Right hindlimb (tissue), 1 donor: Measurements from ENCODE around the gene ITGB7.

Source experiments
- DNase-seq: peaks from one replicate; pipeline ENCODE4 v3.0.0-alpha.2; 2018

The ITGB7 gene, protein sequence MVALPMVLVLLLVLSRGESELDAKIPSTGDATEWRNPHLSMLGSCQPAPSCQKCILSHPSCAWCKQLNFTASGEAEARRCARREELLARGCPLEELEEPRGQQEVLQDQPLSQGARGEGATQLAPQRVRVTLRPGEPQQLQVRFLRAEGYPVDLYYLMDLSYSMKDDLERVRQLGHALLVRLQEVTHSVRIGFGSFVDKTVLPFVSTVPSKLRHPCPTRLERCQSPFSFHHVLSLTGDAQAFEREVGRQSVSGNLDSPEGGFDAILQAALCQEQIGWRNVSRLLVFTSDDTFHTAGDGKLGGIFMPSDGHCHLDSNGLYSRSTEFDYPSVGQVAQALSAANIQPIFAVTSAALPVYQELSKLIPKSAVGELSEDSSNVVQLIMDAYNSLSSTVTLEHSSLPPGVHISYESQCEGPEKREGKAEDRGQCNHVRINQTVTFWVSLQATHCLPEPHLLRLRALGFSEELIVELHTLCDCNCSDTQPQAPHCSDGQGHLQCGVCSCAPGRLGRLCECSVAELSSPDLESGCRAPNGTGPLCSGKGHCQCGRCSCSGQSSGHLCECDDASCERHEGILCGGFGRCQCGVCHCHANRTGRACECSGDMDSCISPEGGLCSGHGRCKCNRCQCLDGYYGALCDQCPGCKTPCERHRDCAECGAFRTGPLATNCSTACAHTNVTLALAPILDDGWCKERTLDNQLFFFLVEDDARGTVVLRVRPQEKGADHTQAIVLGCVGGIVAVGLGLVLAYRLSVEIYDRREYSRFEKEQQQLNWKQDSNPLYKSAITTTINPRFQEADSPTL

DNA sequence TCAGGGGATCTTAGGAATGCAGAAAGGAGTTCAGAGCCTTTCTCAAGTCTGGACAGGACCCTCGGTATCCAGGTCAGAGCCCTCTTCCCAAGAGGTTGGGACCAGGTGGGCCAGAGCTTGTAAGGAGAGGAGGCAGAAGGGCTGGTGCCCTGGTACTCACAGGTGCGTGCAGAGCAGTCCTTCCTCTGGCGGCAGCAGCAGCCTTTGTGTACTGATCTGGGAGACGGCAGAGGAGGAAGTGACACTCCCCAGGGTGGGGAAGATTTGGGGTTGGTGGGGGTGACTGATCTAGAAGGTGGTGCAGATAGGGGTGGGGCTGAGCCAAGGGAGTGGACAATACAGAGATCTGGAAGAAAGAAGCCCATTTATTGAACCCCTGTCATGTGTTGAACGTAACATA lies at the start of gene ITGB7:
TSS of gene ITGB7 (minus strand) at position 210 of the 400 bp plus-strand sequence. CDS start 6,808 bp downstream, outside the sequence.
- no peak for DNase-seq

GRCh38 chr12:53255996-53256395 lies 48.9 kb upstream of the ITGB7 start:
- DNase-seq = no peak

- DNase-seq = no peak
Observed at GRCh38 chr12:53254816-53255545, 47.9 kb upstream of the ITGB7 start.

GRCh38 chr12:53253298-53253697 lies 46.2 kb upstream of the ITGB7 start:
- DNase-seq = no peak

DNA sequence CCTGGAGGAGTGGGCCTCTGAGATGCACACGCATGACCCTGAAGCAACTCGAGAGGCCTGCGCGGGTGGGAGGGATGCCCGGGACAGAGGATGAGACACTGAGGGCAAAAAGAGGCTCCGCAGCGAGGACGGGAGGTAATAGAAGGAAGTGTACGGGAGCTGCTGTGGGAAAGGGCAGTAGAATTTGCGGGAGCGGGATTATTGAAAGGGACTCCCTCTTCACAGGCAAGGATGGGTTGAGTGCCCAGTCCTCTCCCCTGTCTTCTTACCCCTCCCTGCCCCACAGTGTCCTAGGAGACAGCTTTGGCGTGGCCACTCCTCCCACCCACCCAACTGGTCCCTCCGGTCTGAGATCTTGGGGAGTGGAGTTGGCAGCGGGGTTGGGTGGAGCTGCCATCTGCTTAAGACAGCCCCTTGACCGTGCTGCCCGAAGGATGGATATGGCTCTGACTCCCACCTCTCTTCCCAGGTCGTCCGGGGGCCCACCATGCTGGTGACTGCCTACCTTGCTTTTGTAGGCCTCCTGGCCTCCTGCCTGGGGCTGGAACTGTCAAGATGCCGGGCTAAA lies 45.4 kb upstream of the ITGB7 start:
- DNase-seq = peak; percentile 22

DNA sequence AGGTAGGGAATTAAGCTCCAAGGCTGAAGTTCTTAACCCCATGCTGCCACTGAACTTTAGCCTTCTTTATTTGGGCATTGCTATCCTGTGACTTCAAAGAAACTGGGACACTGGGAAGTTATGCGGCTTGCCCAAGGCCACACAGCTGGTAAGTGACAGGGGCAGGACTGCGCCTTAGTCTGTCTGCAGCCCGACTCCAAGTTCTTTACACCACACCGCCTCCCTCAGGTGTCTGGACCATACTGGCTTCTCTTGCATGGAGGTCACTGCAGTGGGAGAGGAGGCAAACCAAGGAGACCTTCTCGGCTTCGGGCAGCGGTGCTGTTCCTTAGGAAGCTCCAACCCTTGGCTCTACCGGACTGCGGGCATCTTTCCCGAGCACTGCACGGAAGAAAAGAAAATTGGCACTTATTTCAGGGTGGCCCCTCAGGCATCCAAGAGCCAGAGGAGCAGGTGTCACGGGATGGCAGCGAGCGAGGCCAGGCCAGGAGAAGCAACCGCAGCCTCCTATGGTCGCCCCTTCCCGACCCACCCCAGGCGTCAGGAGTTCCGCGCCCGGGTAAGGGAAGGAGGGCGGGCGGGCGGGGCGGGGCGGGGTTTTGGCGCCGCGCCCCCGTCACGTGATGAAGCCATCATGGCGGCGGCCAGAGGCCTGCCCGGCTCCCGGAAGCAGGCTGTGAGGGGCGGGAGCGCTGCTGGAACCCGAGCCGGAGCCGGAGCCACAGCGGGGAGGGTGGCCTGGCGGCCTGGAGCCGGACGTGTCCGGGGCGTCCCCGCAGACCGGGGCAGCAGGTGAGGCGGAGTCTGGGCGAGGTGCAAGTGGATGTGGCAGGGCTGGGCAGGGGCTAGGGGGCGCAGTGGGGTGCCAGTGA lies 44.7 kb upstream of the ITGB7 start:
- DNase-seq = peak; percentile 94

DNA sequence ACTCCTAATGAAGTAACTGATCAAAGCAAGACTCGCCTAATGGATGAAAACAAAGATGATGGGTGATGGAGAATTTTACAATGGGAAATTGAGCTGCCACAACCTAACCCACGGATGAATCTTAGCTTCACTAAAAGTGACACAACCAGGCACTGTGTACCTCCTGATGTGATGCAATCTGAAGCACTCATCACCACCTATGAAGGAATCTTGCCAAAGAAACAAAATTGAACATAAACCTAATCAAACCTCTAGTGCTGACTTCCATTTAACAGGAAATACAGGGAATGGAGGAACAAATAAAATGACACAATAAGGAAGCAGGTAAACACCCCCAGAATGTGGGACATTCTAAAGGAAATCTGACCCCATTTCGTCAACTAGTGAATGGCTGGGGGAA lies 38.2 kb upstream of the ITGB7 start:
- no peak for DNase-seq

- no peak for DNase-seq
Observed at GRCh38 chr12:53244337-53244736, 37.3 kb upstream of the ITGB7 start.

DNA sequence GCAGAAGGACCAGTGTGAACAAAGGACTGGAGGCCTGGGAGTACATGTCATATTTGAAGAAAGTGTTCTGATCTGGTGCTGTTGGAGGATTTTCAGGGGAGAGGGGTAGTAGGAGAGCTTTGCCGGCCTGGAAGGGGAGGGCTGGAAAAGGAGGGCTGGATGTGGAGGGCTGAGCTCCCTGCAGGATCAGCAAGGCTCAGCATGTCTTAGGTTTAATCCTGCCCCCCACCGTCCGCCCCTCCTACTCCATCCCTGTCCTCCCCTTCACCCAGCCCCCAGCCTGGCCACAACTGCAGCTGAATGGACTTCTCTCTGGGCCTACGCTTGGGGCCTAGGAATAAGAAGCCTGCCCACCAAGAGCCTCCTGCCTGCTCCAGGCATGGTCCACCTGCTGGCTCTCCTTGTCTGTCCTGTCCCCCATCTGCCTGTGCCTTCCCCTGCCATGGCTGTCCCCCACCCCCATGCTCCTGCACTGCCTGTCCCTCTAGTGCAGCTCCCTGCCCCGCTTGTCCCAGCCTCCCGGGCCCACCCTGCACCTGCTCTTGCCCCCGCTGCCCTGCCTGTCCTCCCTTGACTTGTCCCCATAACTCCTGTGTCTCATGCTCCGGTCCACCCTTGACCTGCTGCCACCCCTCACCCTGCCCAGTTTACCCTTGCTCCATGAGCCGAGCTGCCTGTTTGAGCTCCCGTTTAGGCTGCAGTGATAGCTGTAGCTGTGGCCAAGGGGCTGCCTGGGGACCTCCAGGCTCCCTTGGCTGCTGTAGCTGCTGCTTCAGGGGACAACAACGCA lies 34.8 kb upstream of the ITGB7 start:
- no peak for DNase-seq

DNA sequence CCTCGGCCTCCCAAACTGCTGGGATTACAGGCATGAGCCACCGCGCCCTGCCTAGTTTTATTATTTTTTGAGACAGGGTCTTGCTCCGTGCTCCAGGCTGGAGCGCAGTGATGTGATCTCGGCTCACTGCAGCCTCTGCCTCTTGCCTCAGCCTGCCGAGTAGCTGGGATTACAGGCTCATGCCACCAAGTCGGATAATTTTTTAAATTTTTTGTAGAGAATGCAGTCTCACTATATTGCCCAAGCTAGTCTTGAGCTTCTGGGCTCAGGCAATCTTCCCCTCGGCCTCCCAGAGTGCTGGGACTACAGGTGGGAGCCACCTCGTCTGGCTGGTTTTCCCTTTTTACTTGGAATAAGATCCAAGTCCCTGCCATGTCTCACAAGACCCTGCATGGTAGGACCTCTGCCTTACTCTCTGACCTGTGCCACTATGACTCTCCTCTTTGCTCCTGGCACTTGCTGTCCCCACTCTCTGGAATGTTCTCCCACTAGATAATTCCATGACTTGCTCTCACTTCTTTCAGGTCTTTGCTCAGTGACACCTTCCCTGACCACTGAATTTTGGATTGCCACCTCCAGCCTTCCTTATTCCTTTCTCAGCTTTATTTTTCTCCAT lies 32.7 kb upstream of the ITGB7 start:
- no peak for DNase-seq

DNA sequence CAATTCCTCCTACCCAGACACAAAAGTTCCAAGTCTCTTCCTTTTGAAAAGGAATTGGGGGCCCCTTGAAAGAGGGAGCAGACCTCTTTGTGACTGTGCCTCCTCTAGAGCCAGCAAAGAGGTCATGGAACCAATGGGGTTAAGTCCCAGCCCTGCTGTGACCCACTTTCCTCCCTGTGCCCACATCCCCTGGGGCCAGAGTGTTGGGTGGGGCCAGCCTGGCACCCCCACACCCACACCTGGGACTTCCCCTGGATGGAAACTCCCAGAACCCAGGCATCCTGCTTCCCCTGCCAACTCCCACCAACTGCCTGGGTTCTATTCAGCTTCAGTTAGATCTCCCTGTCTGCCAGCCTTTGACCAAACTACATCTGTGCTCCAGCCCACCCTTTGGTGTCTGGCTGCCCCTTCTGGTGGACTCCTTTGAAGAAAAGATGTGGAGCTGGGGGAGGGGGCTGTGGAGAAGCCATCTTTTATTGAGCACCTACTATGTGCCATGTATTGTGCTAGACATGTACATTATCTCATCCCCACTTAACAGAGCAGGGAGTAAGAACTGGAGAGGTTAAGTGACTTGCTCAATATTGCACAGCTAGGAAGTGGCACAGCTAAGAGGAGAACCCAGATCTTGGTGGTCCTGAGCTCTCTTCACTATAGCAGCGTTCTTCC lies 29.5 kb upstream of the ITGB7 start:
- DNase-seq = no peak

GRCh38 chr12:53235742-53236442 lies 28.8 kb upstream of the ITGB7 start:
- DNase-seq = no peak

GRCh38 chr12:53235164-53235563 lies 28.1 kb upstream of the ITGB7 start:
- no peak for DNase-seq

- peak; percentile 83 for DNase-seq
Observed at GRCh38 chr12:53234271-53234914, 27.3 kb upstream of the ITGB7 start.

GRCh38 chr12:53233671-53234121 lies 26.6 kb upstream of the ITGB7 start:
- DNase-seq = peak; percentile 52

GRCh38 chr12:53232646-53233461 lies 25.8 kb upstream of the ITGB7 start:
- DNase-seq = peak; percentile 69

GRCh38 chr12:53231921-53232645 lies 25.0 kb upstream of the ITGB7 start, which contains the start of gene RARG:
Gene RARG (minus strand): TSS chr12:53232209. CDS start chr12:53227545, 4,664 bp downstream.
- DNase-seq = peak; percentile 84
